ENCODE results near the gene TRIM54.
"Not testable (repeated sequence)": the region's sequence is repeated elsewhere in the genome, so short reads cannot be mapped to it uniquely, and the experiment has no call there.

- not testable (repeated sequence) for TF ChIP-seq CTCF, POLR2A (IDR thresholded peaks at IDR 0.05)
Observed at GRCh38 chr2:27300606-27301005, 18.4 kb downstream of the TRIM54 start.

Data from vagina (tissue), 2 donors.